ENCODE results near the gene RNU7-1. TPM values are rescaled to one million over a fixed set of nuclear protein-coding genes. Genes with fewer than 3 reads are reported as not detected.

Gene RNU7-1
- total RNA-seq, 1 donor, result not detected

- Histone ChIP-seq H3K79me2 (ENCODE audit: insufficient read depth, low read length) (peaks cover 58% of the 10 kb centered on the region), H3K4me3 (ENCODE audit: insufficient read depth, low read length) (peak overlapping the region; percentile 89), H3K4me1 (ENCODE audit: insufficient read depth, low read length) (peaks cover 55% of the 10 kb centered on the region), H3K36me3 (ENCODE audit: insufficient read depth, low read length) (peaks cover 8% of the 10 kb centered on the region), H2AFZ (ENCODE audit: low read length) (no peak overlapping the region), H3K9me3 (ENCODE audit: low read depth, low read length) (no peaks in the 10 kb centered on the region), H3K27ac (ENCODE audit: low read depth, low read length) (peak overlapping the region; percentile 34), H4K20me1 (ENCODE audit: insufficient read depth, low read length) (peaks cover 31% of the 10 kb centered on the region), H3K4me2 (ENCODE audit: insufficient read depth, low read length) (peak overlapping the region; percentile 94), H3K27me3 (ENCODE audit: insufficient read depth, low read length) (no peaks in the 10 kb centered on the region)
- DNase-seq (ENCODE audit: insufficient read length, low spot score, missing footprints), result peak; percentile 92
- no peak for TF ChIP-seq CTCF (IDR thresholded peaks at IDR 0.05; ENCODE audit: extremely low read depth, low read depth, low read length)
These were observed 15.5 kb upstream of the RNU7-1 start for GRCh38 chr12:6928022-6928702.

GRCh38 chr12:6928703-6929407 is 14.8 kb upstream of the RNU7-1 start:
- Histone ChIP-seq H3K36me3 (ENCODE audit: insufficient read depth, low read length) (peaks cover 6% of the 10 kb centered on the region), H3K27ac (ENCODE audit: low read depth, low read length) (peak overlapping the region; percentile 34), H3K4me1 (ENCODE audit: insufficient read depth, low read length) (peaks cover 62% of the 10 kb centered on the region), H2AFZ (ENCODE audit: low read length) (no peak overlapping the region), H4K20me1 (ENCODE audit: insufficient read depth, low read length) (peaks cover 38% of the 10 kb centered on the region), H3K27me3 (ENCODE audit: insufficient read depth, low read length) (no peaks in the 10 kb centered on the region), H3K9me3 (ENCODE audit: low read depth, low read length) (no peaks in the 10 kb centered on the region), H3K4me3 (ENCODE audit: insufficient read depth, low read length) (peak overlapping the region; percentile 89), H3K79me2 (ENCODE audit: insufficient read depth, low read length) (peaks cover 65% of the 10 kb centered on the region), H3K4me2 (ENCODE audit: insufficient read depth, low read length) (peak overlapping the region; percentile 94)
- TF ChIP-seq CTCF (IDR thresholded peaks at IDR 0.05; ENCODE audit: extremely low read depth, low read depth, low read length), result no peak
- peak; percentile 87 for DNase-seq (ENCODE audit: insufficient read length, low spot score, missing footprints)

- no peaks in the 10 kb centered on the region for H3K27me3 ChIP-seq (ENCODE audit: insufficient read depth, low read length)
- H3K27ac ChIP-seq (ENCODE audit: low read depth, low read length), result peak overlapping the region; percentile 34
- peaks cover 69% of the 10 kb centered on the region for H3K79me2 ChIP-seq (ENCODE audit: insufficient read depth, low read length)
- H3K36me3 ChIP-seq (ENCODE audit: insufficient read depth, low read length), result peaks cover 15% of the 10 kb centered on the region
- H3K4me2 ChIP-seq (ENCODE audit: insufficient read depth, low read length), result peak overlapping the region; percentile 94
- no peaks in the 10 kb centered on the region for H3K9me3 ChIP-seq (ENCODE audit: low read depth, low read length)
- peaks cover 44% of the 10 kb centered on the region for H4K20me1 ChIP-seq (ENCODE audit: insufficient read depth, low read length)
- peak; percentile 79 for DNase-seq (ENCODE audit: insufficient read length, low spot score, missing footprints)
- TF ChIP-seq CTCF (IDR thresholded peaks at IDR 0.05; ENCODE audit: extremely low read depth, low read depth, low read length), result no peak
- peak overlapping the region; percentile 89 for H3K4me3 ChIP-seq (ENCODE audit: insufficient read depth, low read length)
- no peak overlapping the region for H2AFZ ChIP-seq (ENCODE audit: low read length)
- peaks cover 65% of the 10 kb centered on the region for H3K4me1 ChIP-seq (ENCODE audit: insufficient read depth, low read length)
These were observed 13.9 kb upstream of the RNU7-1 start for GRCh38 chr12:6929466-6930452.

Measured in osteoblast (primary cell).